ENCODE measurements around the gene CFAP92. TPM values are rescaled to one million over a fixed set of nuclear protein-coding genes. Genes with fewer than 3 reads are reported as not detected.

Gene CFAP92
- total RNA-seq, 1 experiment from 2014 or later: 0.18 TPM

DNA sequence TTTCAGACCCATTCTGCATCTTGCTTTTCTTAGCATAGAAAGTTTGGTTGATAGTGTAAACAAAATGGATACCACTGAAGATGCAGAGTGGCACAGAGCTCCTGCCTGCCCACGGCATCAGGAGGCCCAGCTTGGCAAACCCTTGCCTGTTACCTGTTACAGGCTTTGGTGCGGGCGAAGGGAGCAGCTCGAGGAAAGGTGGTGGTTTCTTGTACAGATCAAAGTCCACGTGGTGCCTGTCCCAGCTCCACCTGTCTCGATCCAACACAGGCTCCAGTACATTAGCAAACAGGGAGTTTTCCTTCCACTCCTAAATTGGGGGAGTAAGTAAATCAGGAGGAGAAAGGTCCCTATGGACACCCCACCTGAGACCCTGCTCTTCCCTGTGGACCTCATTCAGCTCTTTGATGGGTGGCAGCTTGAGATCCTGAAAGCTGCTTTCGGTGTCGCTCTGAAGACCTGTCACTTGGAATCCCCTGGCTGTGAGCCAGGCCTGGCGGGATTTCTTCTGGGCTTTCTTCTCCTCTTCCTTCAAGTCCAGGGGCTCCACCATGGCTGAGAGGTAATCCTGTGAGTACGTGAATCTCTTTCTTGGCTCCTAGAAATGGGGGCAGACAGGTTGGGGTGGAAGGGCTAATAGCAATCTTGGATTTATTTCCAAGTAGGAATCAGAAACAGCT is 78.8 kb downstream of the CFAP92 start:
- TF ChIP-seq, protein P1, sequence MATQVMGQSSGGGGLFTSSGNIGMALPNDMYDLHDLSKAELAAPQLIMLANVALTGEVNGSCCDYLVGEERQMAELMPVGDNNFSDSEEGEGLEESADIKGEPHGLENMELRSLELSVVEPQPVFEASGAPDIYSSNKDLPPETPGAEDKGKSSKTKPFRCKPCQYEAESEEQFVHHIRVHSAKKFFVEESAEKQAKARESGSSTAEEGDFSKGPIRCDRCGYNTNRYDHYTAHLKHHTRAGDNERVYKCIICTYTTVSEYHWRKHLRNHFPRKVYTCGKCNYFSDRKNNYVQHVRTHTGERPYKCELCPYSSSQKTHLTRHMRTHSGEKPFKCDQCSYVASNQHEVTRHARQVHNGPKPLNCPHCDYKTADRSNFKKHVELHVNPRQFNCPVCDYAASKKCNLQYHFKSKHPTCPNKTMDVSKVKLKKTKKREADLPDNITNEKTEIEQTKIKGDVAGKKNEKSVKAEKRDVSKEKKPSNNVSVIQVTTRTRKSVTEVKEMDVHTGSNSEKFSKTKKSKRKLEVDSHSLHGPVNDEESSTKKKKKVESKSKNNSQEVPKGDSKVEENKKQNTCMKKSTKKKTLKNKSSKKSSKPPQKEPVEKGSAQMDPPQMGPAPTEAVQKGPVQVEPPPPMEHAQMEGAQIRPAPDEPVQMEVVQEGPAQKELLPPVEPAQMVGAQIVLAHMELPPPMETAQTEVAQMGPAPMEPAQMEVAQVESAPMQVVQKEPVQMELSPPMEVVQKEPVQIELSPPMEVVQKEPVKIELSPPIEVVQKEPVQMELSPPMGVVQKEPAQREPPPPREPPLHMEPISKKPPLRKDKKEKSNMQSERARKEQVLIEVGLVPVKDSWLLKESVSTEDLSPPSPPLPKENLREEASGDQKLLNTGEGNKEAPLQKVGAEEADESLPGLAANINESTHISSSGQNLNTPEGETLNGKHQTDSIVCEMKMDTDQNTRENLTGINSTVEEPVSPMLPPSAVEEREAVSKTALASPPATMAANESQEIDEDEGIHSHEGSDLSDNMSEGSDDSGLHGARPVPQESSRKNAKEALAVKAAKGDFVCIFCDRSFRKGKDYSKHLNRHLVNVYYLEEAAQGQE (IDR thresholded peaks at IDR 0.05; ENCODE audit: insufficient read depth in 1 of 2, low read depth in 2 of 2, low read length in 1 of 2): no peak
- TF ChIP-seq POLR2AphosphoS5 (IDR thresholded peaks at IDR 0.05; ENCODE audit: low read depth, low read length): no peak
- TF ChIP-seq, protein P2, sequence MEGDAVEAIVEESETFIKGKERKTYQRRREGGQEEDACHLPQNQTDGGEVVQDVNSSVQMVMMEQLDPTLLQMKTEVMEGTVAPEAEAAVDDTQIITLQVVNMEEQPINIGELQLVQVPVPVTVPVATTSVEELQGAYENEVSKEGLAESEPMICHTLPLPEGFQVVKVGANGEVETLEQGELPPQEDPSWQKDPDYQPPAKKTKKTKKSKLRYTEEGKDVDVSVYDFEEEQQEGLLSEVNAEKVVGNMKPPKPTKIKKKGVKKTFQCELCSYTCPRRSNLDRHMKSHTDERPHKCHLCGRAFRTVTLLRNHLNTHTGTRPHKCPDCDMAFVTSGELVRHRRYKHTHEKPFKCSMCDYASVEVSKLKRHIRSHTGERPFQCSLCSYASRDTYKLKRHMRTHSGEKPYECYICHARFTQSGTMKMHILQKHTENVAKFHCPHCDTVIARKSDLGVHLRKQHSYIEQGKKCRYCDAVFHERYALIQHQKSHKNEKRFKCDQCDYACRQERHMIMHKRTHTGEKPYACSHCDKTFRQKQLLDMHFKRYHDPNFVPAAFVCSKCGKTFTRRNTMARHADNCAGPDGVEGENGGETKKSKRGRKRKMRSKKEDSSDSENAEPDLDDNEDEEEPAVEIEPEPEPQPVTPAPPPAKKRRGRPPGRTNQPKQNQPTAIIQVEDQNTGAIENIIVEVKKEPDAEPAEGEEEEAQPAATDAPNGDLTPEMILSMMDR (IDR thresholded peaks at IDR 0.05): no peak
- TF ChIP-seq TCF7L2 (IDR thresholded peaks at IDR 0.05; ENCODE audit: low read depth, low read length): no peak
- no peak for TF ChIP-seq SIN3A (IDR thresholded peaks at IDR 0.05; ENCODE audit: borderline replicate concordance, insufficient read depth, low read depth, low read length)
- ATAC-seq (no peak), DNase-seq (ENCODE audit: low read depth, low spot score) (no peak)
- BruUV-seq (replicated peaks): no TSS peak
- in situ Hi-C loops (cut with HindIII; ENCODE audit: low pct_unique_long_range_greater_than_20kb, low sequenced_read_pairs): no loop called here
- Histone ChIP-seq H3K4me1 (ENCODE audit: control insufficient read depth, insufficient read depth, low read length) (no peaks in the 10 kb centered on the region), H3K27ac (ENCODE audit: low read length) (no peak overlapping the region), H3K36me3 (ENCODE audit: control insufficient read depth, insufficient read depth, low read length) (peaks cover 17% of the 10 kb centered on the region), H3K27me3 (ENCODE audit: control insufficient read depth, insufficient read depth, low read length) (no peaks in the 10 kb centered on the region), H3K9me3 (ENCODE audit: control insufficient read depth, insufficient read depth, low read depth, low read length) (no peaks in the 10 kb centered on the region; the same call in 1 of the 2 replicates), H3K4me3 (ENCODE audit: low read depth in 2 of 2, low read length in 2 of 2) (no peak overlapping the region)
- CTCF ChIA-PET: no interaction called here
- intact Hi-C loops (cut with micrococcal nuclease; ENCODE audit: unreplicated experiment): no loop called here
- POLR2A ChIA-PET: no interaction called here

DNA sequence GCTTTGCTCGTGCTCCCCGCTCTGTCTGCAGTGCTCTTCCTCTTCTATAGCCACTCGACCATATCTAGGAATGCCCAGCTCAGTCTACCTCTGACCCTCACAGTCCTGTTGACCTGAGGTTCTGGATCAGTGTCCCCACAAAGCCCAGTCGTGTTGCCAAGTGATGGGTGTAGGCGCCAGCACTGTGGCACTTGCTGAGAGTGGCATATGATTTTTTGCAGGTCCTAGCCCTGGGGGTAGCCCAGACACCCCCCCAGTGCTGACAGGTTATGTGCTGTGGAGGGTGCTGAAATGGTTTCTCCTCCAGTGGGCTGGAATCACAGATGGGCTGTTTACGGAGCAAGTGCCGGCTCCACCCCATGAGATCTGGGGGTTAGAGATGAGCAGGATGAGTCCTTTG is 82.0 kb downstream of the CFAP92 start:
- Histone ChIP-seq H3K27ac (ENCODE audit: low read length) (no peak overlapping the region), H3K4me3 (ENCODE audit: low read depth in 2 of 2, low read length in 2 of 2) (no peak overlapping the region), H3K27me3 (ENCODE audit: control insufficient read depth, insufficient read depth, low read length) (no peaks in the 10 kb centered on the region), H3K36me3 (ENCODE audit: control insufficient read depth, insufficient read depth, low read length) (peaks cover 19% of the 10 kb centered on the region), H3K9me3 (ENCODE audit: control insufficient read depth, insufficient read depth, low read depth, low read length) (no peaks in the 10 kb centered on the region), H3K4me1 (ENCODE audit: control insufficient read depth, insufficient read depth, low read length) (no peaks in the 10 kb centered on the region)
- no peak for DNase-seq (ENCODE audit: low read depth, low spot score)
- BruUV-seq (replicated peaks): no TSS peak
- ATAC-seq: no peak
- in situ Hi-C loops (cut with HindIII; ENCODE audit: low pct_unique_long_range_greater_than_20kb, low sequenced_read_pairs) (no loop called here), intact Hi-C loops (cut with micrococcal nuclease; ENCODE audit: unreplicated experiment) (no loop called here)
- ChIA-PET CTCF (no interaction called here), POLR2A (no interaction called here)
- TF ChIP-seq TCF7L2 (IDR thresholded peaks at IDR 0.05; ENCODE audit: low read depth, low read length) (no peak), POLR2AphosphoS5 (IDR thresholded peaks at IDR 0.05; ENCODE audit: low read depth, low read length) (no peak), SIN3A (IDR thresholded peaks at IDR 0.05; ENCODE audit: borderline replicate concordance, insufficient read depth, low read depth, low read length) (no peak)
- TF ChIP-seq, protein P2 (IDR thresholded peaks at IDR 0.05): no peak
- TF ChIP-seq, protein P1 (IDR thresholded peaks at IDR 0.05; ENCODE audit: insufficient read depth in 1 of 2, low read depth in 2 of 2, low read length in 1 of 2): no peak

Measured in Panc1 (cell line).